H1 (cell line): ENCODE results near the gene DDX51. TPM values are rescaled to one million over a fixed set of nuclear protein-coding genes. Genes with fewer than 3 reads are reported as not detected.

Source experiments
- CTCF ChIA-PET: fragments of 300-600 bp; sonication (Branson Sonifier 250); formaldehyde crosslinking; loops from one replicate; lab custom pipeline; 2021; ENCODE audit not compliant: partially characterized antibody; lab: Charles Lee
- POLR2A ChIA-PET: fragments of 300-600 bp; sonication (Branson Sonifier 250); formaldehyde crosslinking; loops from one replicate; lab custom pipeline; 2021; ENCODE audit warnings: inconsistent platforms; ENCODE audit not compliant: partially characterized antibody; lab: Charles Lee
- DNase-seq, 2 experiments: peaks; one replicate each; pipeline versions ENCODE4 v3.0.0 to v3.0.0-alpha.2; 2010 to 2022; ENCODE audit warnings: low spot score in 2 of 2, low read depth in 1 of 2, mixed read lengths in 1 of 2
- FAIRE-seq: peaks from 2 replicates; lab custom pipeline; 2011; peaks lifted over from hg19 to GRCh38; lab: Jason Lieb, UNC
- H2AFZ ChIP-seq: 2 replicates; pipeline ENCODE4 v1.8.1; 2012; ENCODE audit warnings: low read length, inconsistent platforms
- H2AK5ac ChIP-seq: 2 replicates; pipeline ENCODE4 v1.6.1; 2013; ENCODE audit warnings: low read depth, low read length
- H2BK120ac ChIP-seq: replicated peaks from 2 replicates; pipeline ENCODE3; 2013; ENCODE audit warnings: low read depth, low read length, inconsistent platforms
- H2BK12ac ChIP-seq: 2 replicates; pipeline ENCODE4 v1.6.1; 2013; ENCODE audit warnings: low read depth, low read length
- H2BK15ac ChIP-seq: 2 replicates; pipeline ENCODE4 v1.6.1; 2013; ENCODE audit warnings: low read length
- H2BK20ac ChIP-seq: 2 replicates; pipeline ENCODE4 v1.6.1; 2013; ENCODE audit warnings: low read length
- H2BK5ac ChIP-seq: 2 replicates; pipeline ENCODE4 v1.6.1; 2013; ENCODE audit warnings: low read depth, low read length
- H3K14ac ChIP-seq: 2 replicates; pipeline ENCODE4 v1.6.1; 2013; ENCODE audit warnings: inconsistent platforms; ENCODE audit not compliant: insufficient read length
- H3K18ac ChIP-seq: 2 replicates; pipeline ENCODE4 v1.6.1; 2013; ENCODE audit warnings: low read length; ENCODE audit errors: extremely low read depth
- H3K23ac ChIP-seq: 2 replicates; pipeline ENCODE4 v1.6.1; 2013; ENCODE audit warnings: inconsistent platforms; ENCODE audit not compliant: insufficient read length
- H3K23me2 ChIP-seq: 2 replicates; pipeline ENCODE4 v1.6.1; 2013; ENCODE audit warnings: low read depth, low read length
- H3K27ac ChIP-seq: 2 replicates; pipeline ENCODE4 v1.6.1; 2011; ENCODE audit warnings: low read depth, low read length, inconsistent platforms
- H3K27me3 ChIP-seq, 4 experiments: replicated peaks in 1 of 4; 1 replicate in 1 of 4; 2 replicates in 3 of 4; pipeline versions ENCODE4 v1.6.1 to v1.8.1; 2011 to 2013; ENCODE audit warnings: low read length in 3 of 4, mild to moderate bottlenecking in 3 of 4, inconsistent platforms in 2 of 4, mixed read lengths in 2 of 4, moderate library complexity in 1 of 4; ENCODE audit not compliant: control insufficient read depth in 3 of 4, insufficient read depth in 3 of 4; ENCODE audit errors: extremely low read depth in 1 of 4
- H3K36me3 ChIP-seq, 4 experiments: 2 replicates each; pipeline versions ENCODE4 v1.6.1 to v1.8.1; 2011 to 2013; ENCODE audit warnings: mild to moderate bottlenecking in 4 of 4, low read length in 3 of 4, moderate library complexity in 2 of 4, control low read depth in 1 of 4, inconsistent platforms in 1 of 4; ENCODE audit not compliant: insufficient read depth in 4 of 4, control insufficient read depth in 2 of 4
- H3K4ac ChIP-seq: replicated peaks from 2 replicates; pipeline ENCODE3; 2013; ENCODE audit warnings: low read length, low read depth, mixed read lengths, inconsistent platforms; ENCODE audit not compliant: insufficient read length
- H3K4me1 ChIP-seq, 4 experiments: replicated peaks in 1 of 4; 1 replicate in 1 of 4; 2 replicates in 3 of 4; pipeline versions ENCODE4 v1.6.1 to v1.8.1; 2011 to 2013; ENCODE audit warnings: low read length in 3 of 4, inconsistent platforms in 2 of 4, mixed read lengths in 1 of 4; ENCODE audit not compliant: insufficient read depth in 4 of 4, control insufficient read depth in 3 of 4
- H3K4me2 ChIP-seq, 2 experiments: 2 replicates each; pipeline versions ENCODE4 v1.6.1 to v1.8.1; 2011 to 2013; ENCODE audit warnings: low read depth in 2 of 2, low read length in 2 of 2, control low read depth in 1 of 2, inconsistent platforms in 1 of 2, mild to moderate bottlenecking in 1 of 2; ENCODE audit not compliant: insufficient read depth in 1 of 2
- H3K4me3 ChIP-seq, 4 experiments: fragments of 200-600, 300-600 bp in 1 of 4; sonication (generic), shearing (Covaris generic), sonication (Bioruptor Twin) in 1 of 4; 2 replicates each; pipeline versions ENCODE4 v1.5.1 to v1.8.1; 2011 to 2016; ENCODE audit warnings: low read length in 4 of 4, low read depth in 3 of 4, control low read depth in 2 of 4, inconsistent platforms in 2 of 4, mild to moderate bottlenecking in 2 of 4, mixed read lengths in 1 of 4, moderate library complexity in 1 of 4; ENCODE audit not compliant: insufficient read depth in 2 of 4; ENCODE audit errors: extremely low read depth in 1 of 4
- H3K56ac ChIP-seq: replicated peaks from 2 replicates; pipeline ENCODE3; 2013; ENCODE audit warnings: low read depth, mild to moderate bottlenecking, mixed read lengths, low read length, inconsistent platforms; ENCODE audit not compliant: insufficient read length
- H3K79me1 ChIP-seq: 2 replicates; pipeline ENCODE4 v1.6.1; 2013; ENCODE audit warnings: low read depth, low read length, control low read depth
- H3K79me2 ChIP-seq, 2 experiments: 2 replicates each; pipeline versions ENCODE4 v1.6.1 to v1.8.1; 2012 to 2013; ENCODE audit warnings: low read length in 2 of 2, mild to moderate bottlenecking in 2 of 2, inconsistent platforms in 1 of 2; ENCODE audit not compliant: insufficient read depth in 2 of 2, control insufficient read depth in 1 of 2
- H3K9ac ChIP-seq, 4 experiments: replicated peaks in 1 of 4; 1 replicate in 1 of 4; 2 replicates in 3 of 4; pipeline versions ENCODE4 v1.6.1 to v1.8.1; 2011 to 2013; ENCODE audit warnings: low read depth in 3 of 4, low read length in 3 of 4, control low read depth in 2 of 4, mild to moderate bottlenecking in 2 of 4, moderate library complexity in 2 of 4, inconsistent platforms in 1 of 4; ENCODE audit errors: extremely low read depth in 1 of 4
- H3K9me3 ChIP-seq, 2 experiments: 2 replicates each; pipeline versions ENCODE4 v1.6.1 to v1.8.1; 2012 to 2013; ENCODE audit warnings: mild to moderate bottlenecking in 2 of 2, moderate library complexity in 2 of 2, control low read depth in 1 of 2, inconsistent platforms in 1 of 2, low read depth in 1 of 2, low read length in 1 of 2, mixed read lengths in 1 of 2; ENCODE audit not compliant: insufficient read depth in 2 of 2
- H4K20me1 ChIP-seq, 2 experiments: replicated peaks in 1 of 2; 2 replicates each; pipeline versions ENCODE3 to v1.8.1; 2011 to 2013; ENCODE audit warnings: inconsistent platforms in 2 of 2, low read length in 2 of 2, mild to moderate bottlenecking in 1 of 2; ENCODE audit not compliant: insufficient read depth in 2 of 2, control insufficient read depth in 1 of 2
- H4K5ac ChIP-seq: 2 replicates; pipeline ENCODE4 v1.6.1; 2013; ENCODE audit warnings: low read length, low read depth, mixed read lengths, inconsistent platforms; ENCODE audit not compliant: insufficient read length
- H4K8ac ChIP-seq: 2 replicates; pipeline ENCODE4 v1.8.0; 2013; ENCODE audit warnings: mild to moderate bottlenecking, moderate library complexity, low read length, inconsistent platforms; ENCODE audit not compliant: insufficient read depth; ENCODE audit errors: extremely low read depth
- H4K91ac ChIP-seq: replicated peaks from 2 replicates; pipeline ENCODE3; 2013; ENCODE audit warnings: low read length, mixed read lengths, inconsistent platforms; ENCODE audit not compliant: insufficient read length
- CBX8 ChIP-seq: fragments of 300-800, 300-1000 bp; sonication (generic); IDR thresholded peaks from 2 replicates; pipeline ENCODE4 v1.7.1; 2016; ENCODE audit warnings: low read depth, low read length, borderline replicate concordance
- CHD2 ChIP-seq: IDR thresholded peaks from 2 replicates; pipeline ENCODE4 v1.6.1; 2012; ENCODE audit warnings: low read length, improper control_type of control experiment
- EZH2 ChIP-seq: fragments of 200-600 bp; sonication (generic); IDR thresholded peaks from 2 replicates; pipeline ENCODE4 v1.7.1; 2012; ENCODE audit warnings: low read depth, mild to moderate bottlenecking, moderate library complexity, low read length, inconsistent platforms; ENCODE audit not compliant: severe bottlenecking
- HDAC6 ChIP-seq: IDR thresholded peaks from one replicate; pipeline ENCODE4 v1.7.1; 2012; ENCODE audit warnings: low read depth, mild to moderate bottlenecking, inconsistent platforms, low read length, moderate library complexity
- KDM4A ChIP-seq: IDR thresholded peaks from one replicate; pipeline ENCODE4 v1.7.1; 2012; ENCODE audit warnings: low read depth, mild to moderate bottlenecking, moderate library complexity, low read length, inconsistent platforms; ENCODE audit not compliant: severe bottlenecking
- NANOG ChIP-seq: IDR thresholded peaks from 2 replicates; pipeline ENCODE4 v1.6.1; 2011; ENCODE audit warnings: low read length, low read depth, mild to moderate bottlenecking, inconsistent platforms; ENCODE audit not compliant: insufficient read depth, poor library complexity, severe bottlenecking
- POU5F1 ChIP-seq: IDR thresholded peaks from 2 replicates; pipeline ENCODE4 v1.6.1; 2011; ENCODE audit warnings: low read depth, mild to moderate bottlenecking, low read length, moderate library complexity
- RFX5 ChIP-seq: IDR thresholded peaks from 2 replicates; pipeline ENCODE4 v1.6.1; 2011; ENCODE audit warnings: low read depth, low read length, improper control_type of control experiment, borderline replicate concordance
- SIX5 ChIP-seq: IDR thresholded peaks from 2 replicates; pipeline ENCODE4 v1.6.1; 2011; ENCODE audit warnings: mild to moderate bottlenecking, low read depth, low read length
- WGBS, 2 experiments: shearing (Covaris generic) in 1 of 2; methylation state at CpG; one replicate each; pipeline versions ENCODE4 v1.1.6 to v1.1.7; 2013 to 2015; ENCODE audit warnings: low lambda C conversion rate in 2 of 2, mixed read lengths in 2 of 2, inconsistent platforms in 1 of 2, low coverage in 1 of 2, missing lambda C conversion rate in 1 of 2; ENCODE audit not compliant: insufficient replicate concordance in 2 of 2, insufficient coverage in 1 of 2, insufficient read length in 1 of 2; ENCODE audit errors: extremely low coverage in 1 of 2, missing lambda C conversion rate in 1 of 2; 5-methylcytosine and 5-hydroxymethylcytosine counted together
- polyA plus RNA-seq, 7 experiments: library from polyadenylated mRNA; depleted of rRNA in 3 of 7; stranded (reverse) in 5 of 7; unstranded in 2 of 7; fragments of >200 nt in 5 of 7; fragments of 200-250 nt in 2 of 7; gene quantifications; 1 replicate in 5 of 7; 2 replicates in 1 of 7; 4 replicates in 1 of 7; pipeline versions ENCODE4 v1.2.1 to v1.2.3, GENCODE V29; 2011 to 2013; ENCODE audit warnings: missing spikeins in 2 of 7, mixed read lengths in 2 of 7
- total RNA-seq: library from RNA; stranded (reverse); fragmentation: NEBNext Ultra II Directional; extraction: Animal tissue kit (Norgen Biotek cat#: 25700); gene quantifications from 2 replicates; pipeline ENCODE4 v1.2.1, GENCODE V29; 2021
- TF ChIP-seq, protein P1 (sequence below): IDR thresholded peaks from 2 replicates; pipeline ENCODE4 v1.6.1; 2011; ENCODE audit warnings: low read length, improper control_type of control experiment

DDX51 gene
- total and polyA plus RNA-seq, 2 of the 8 experiments (the other 6 are each of a cell fraction or from before 2014, with no cell fraction given): 11.2 to 24.4 TPM

DNA sequence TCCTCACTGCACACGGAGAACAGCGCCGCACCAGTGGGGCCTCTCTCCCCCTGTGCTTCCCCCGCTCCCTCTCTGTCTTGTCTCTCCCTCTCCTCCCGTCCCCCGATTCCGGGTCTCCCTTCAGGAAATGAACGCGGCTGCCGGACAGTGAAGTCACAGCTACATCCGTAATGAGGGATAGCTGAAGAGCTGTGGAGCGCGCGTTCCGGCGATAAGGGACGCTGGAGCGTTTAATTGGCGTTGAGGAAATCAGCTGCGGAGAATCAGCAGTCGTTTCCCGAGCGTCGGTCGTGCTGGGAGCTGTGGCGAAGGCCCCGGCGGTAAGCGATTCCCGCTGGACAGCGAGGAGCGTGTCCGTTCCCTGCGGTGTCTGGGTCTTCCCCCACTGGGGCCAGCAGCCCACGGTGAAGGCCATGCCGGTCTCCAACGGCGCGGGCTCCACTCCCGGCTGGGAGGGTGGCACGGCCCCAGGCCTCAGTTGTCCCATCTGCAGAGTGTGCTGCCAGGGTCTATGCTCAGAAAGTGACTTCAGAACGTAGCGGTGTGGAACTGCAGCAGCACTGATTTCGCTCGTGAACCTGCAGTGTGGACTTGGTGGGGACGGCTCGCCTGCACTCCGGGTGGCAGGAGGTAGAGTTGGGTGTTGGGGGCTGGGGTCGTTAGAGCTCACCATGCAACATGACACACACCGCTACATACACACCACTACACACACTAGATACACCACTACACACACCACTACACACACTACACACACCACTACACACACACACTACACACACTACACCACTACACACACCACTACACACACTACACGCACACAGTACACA, 11.0 kb upstream of the DDX51 start:
- H4K8ac ChIP-seq: 0 out of 2 replicates have a peak overlapping the region, but pooled peaks have one; percentile 51
- no peak overlapping the region for H2BK20ac ChIP-seq
- H2AFZ ChIP-seq: no peak overlapping the region
- no peak overlapping the region for H4K91ac ChIP-seq
- no peak overlapping the region for H2BK15ac ChIP-seq
- H3K9ac ChIP-seq: no peak overlapping the region; a peak in 1 of 7 replicates
- H2BK120ac ChIP-seq: no peak overlapping the region
- no peak overlapping the region for H2BK12ac ChIP-seq
- no peak overlapping the region for H2BK5ac ChIP-seq
- 95% methylated on average over 46 of the region's 51 CpGs; no CpG with 5 or more reads in 1 of the 2 experiments for WGBS, 2 experiments
- H3K4me1 ChIP-seq: peaks cover 0 to 3% (median 1%) of the 10 kb centered on the region in 4 experiments; a peak in 4 of 7 replicates
- H3K23me2 ChIP-seq: peaks cover 31% of the 10 kb centered on the region
- no peak overlapping the region for H3K4ac ChIP-seq
- H3K79me2 ChIP-seq: peaks cover 0 to 3% of the 10 kb centered on the region in 2 experiments; a peak in 1 of 4 replicates
- no peak overlapping the region for H3K4me3 ChIP-seq
- no peak overlapping the region for H3K4me2 ChIP-seq
- no peak overlapping the region for H3K27ac ChIP-seq
- peaks cover 0 to 20% of the 10 kb centered on the region in 2 experiments; a peak in 3 of 4 replicates for H3K9me3 ChIP-seq
- H3K27me3 ChIP-seq: no peaks in the 10 kb centered on the region; a peak in 2 of 7 replicates
- peaks cover 0 to 31% of the 10 kb centered on the region in 2 experiments for H4K20me1 ChIP-seq
- H3K14ac ChIP-seq: no peak overlapping the region
- peak overlapping the region; percentile 100 for H3K56ac ChIP-seq
- H3K79me1 ChIP-seq: peaks cover 10% of the 10 kb centered on the region; the same call in 1 of the 2 replicates
- FAIRE-seq (no peak), DNase-seq (no peak)
- no peak overlapping the region for H3K23ac ChIP-seq
- POLR2A ChIA-PET: interaction anchor here (0.6 kb wide), 1 partner anchor 12 kb away, joined by 3 read pairs; no protein-coding TSS in a partner anchor
- no peak overlapping the region for H4K5ac ChIP-seq
- CTCF ChIA-PET: interaction anchor here (0.8 to 1.1 kb wide), 2 partner anchors 60 to 259 kb away, joined by 3 to 4 read pairs; no protein-coding TSS in a partner anchor
- H2AK5ac ChIP-seq: no peak overlapping the region; the same call in 1 of the 2 replicates
- H3K18ac ChIP-seq: no peak overlapping the region
- H3K36me3 ChIP-seq: peaks cover 8 to 33% (median 23%) of the 10 kb centered on the region in 4 experiments; a peak in 5 of 8 replicates
- TF ChIP-seq NANOG (no peak), KDM4A (no peak), CHD2 (no peak), RFX5 (no peak), CBX8 (no peak), EZH2 (no peak), POU5F1 (no peak), SIX5 (no peak), HDAC6 (no peak)
- TF ChIP-seq, protein P1, sequence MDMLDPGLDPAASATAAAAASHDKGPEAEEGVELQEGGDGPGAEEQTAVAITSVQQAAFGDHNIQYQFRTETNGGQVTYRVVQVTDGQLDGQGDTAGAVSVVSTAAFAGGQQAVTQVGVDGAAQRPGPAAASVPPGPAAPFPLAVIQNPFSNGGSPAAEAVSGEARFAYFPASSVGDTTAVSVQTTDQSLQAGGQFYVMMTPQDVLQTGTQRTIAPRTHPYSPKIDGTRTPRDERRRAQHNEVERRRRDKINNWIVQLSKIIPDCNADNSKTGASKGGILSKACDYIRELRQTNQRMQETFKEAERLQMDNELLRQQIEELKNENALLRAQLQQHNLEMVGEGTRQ: no peak
